NCI-H82 treated with DMSO at 0.1 percent for 48 hours (cell line): ENCODE results near the gene FOXP4.

Experiments
- DNase-seq: peaks from one replicate; lab custom pipeline; 2025; ENCODE audit not compliant: unreplicated experiment; lab: John Stamatoyannopoulos, UW

Gene FOXP4

GRCh38 chr6:41624621-41625380 is 78.6 kb downstream of the FOXP4 start:
- no peak for DNase-seq

- DNase-seq: no peak
Measured at GRCh38 chr6:41625442-41625841, 79.3 kb downstream of the FOXP4 start.

- DNase-seq: no peak
Measured at GRCh38 chr6:41626022-41626421, 79.8 kb downstream of the FOXP4 start.

GRCh38 chr6:41626917-41627316 is 80.7 kb downstream of the FOXP4 start:
- no peak for DNase-seq

GRCh38 chr6:41629128-41629527 is 82.9 kb downstream of the FOXP4 start:
- no peak for DNase-seq

- no peak for DNase-seq
Measured at GRCh38 chr6:41630069-41630468, 83.9 kb downstream of the FOXP4 start.

- no peak for DNase-seq
Measured at GRCh38 chr6:41630946-41631345, 84.8 kb downstream of the FOXP4 start.

- DNase-seq: no peak
Measured at GRCh38 chr6:41633056-41633634, 87.0 kb downstream of the FOXP4 start.

- DNase-seq: no peak
Measured at GRCh38 chr6:41634657-41635056, 88.5 kb downstream of the FOXP4 start.

GRCh38 chr6:41635365-41635764 is 89.2 kb downstream of the FOXP4 start:
- DNase-seq: no peak

GRCh38 chr6:41636833-41637193 is 90.6 kb downstream of the FOXP4 start:
- DNase-seq: no peak

- DNase-seq: no peak
Measured at GRCh38 chr6:41637194-41638001, 91.2 kb downstream of the FOXP4 start.

- DNase-seq: no peak
Measured at GRCh38 chr6:41638002-41638934, 92.1 kb downstream of the FOXP4 start, which contains the start of gene MDFI. MDFI (plus strand) TSS chr6:41638468; CDS start chr6:41638750, 282 bp downstream.

- DNase-seq: no peak
Measured at GRCh38 chr6:41638935-41639808, 93.0 kb downstream of the FOXP4 start.

GRCh38 chr6:41639809-41640371 is 93.7 kb downstream of the FOXP4 start:
- no peak for DNase-seq

- no peak for DNase-seq
Measured at GRCh38 chr6:41640426-41640825, 94.2 kb downstream of the FOXP4 start.

- no peak for DNase-seq
Measured at GRCh38 chr6:41641352-41641925, 95.3 kb downstream of the FOXP4 start.

GRCh38 chr6:41642090-41642959 is 96.1 kb downstream of the FOXP4 start:
- no peak for DNase-seq
